GM23338 (cell line): ENCODE results near the gene PRSS56. TPM values are rescaled to one million over a fixed set of nuclear protein-coding genes. Genes with fewer than 3 reads are reported as not detected.

ENCODE experiments used
- ATAC-seq: fragments of 200-7000 bp; cut with Tn5 transposase; 3 replicates; pipeline ENCODE4 v1.9.1; 2020
- DNase-seq: peaks from one replicate; pipeline ENCODE4 v3.0.0-alpha.2; 2015; ENCODE audit warnings: low spot score
- H2AFZ ChIP-seq: fragments of 200-600 bp; sonication (generic); 2 replicates; pipeline ENCODE4 v1.8.0; 2016; ENCODE audit warnings: antibody characterized with exemption, mild to moderate bottlenecking, moderate library complexity
- H3F3A ChIP-seq: fragments of 200-600 bp; sonication (generic); replicated peaks from 2 replicates; pipeline ENCODE4 v1.8.0; 2017; ENCODE audit warnings: antibody characterized with exemption, mixed run types, low read depth
- H3K27ac ChIP-seq: fragments of 200-600 bp; sonication (generic); 2 replicates; pipeline ENCODE4 v1.6.1; 2016; ENCODE audit warnings: low read depth
- H3K27me3 ChIP-seq: fragments of 200-600 bp; sonication (generic); 2 replicates; pipeline ENCODE4 v1.8.0; 2016; ENCODE audit warnings: mild to moderate bottlenecking, mixed run types, moderate library complexity; ENCODE audit not compliant: insufficient read depth
- H3K36me3 ChIP-seq: fragments of 200-600 bp; sonication (generic); 2 replicates; pipeline ENCODE4 v1.8.0; 2016; ENCODE audit warnings: mild to moderate bottlenecking; ENCODE audit not compliant: insufficient read depth
- H3K4me1 ChIP-seq: fragments of 200-600 bp; sonication (generic); 2 replicates; pipeline ENCODE4 v1.8.0; 2016; ENCODE audit warnings: mild to moderate bottlenecking, moderate library complexity; ENCODE audit not compliant: insufficient read depth
- H3K4me2 ChIP-seq: fragments of 200-600 bp; sonication (generic); 2 replicates; pipeline ENCODE4 v1.7.1; 2017; ENCODE audit warnings: mixed run types
- H3K4me3 ChIP-seq: fragments of 200-600 bp; sonication (generic); 2 replicates; pipeline ENCODE4 v1.6.1; 2016; ENCODE audit warnings: mixed run types
- H3K79me2 ChIP-seq: fragments of 200-600 bp; sonication (generic); replicated peaks from 2 replicates; pipeline ENCODE4 v1.8.0; 2017; ENCODE audit warnings: mild to moderate bottlenecking; ENCODE audit not compliant: insufficient read depth
- H3K9me2 ChIP-seq: fragments of 200-600 bp; sonication (generic); 2 replicates; pipeline ENCODE4 v1.8.0; 2017; ENCODE audit not compliant: insufficient read depth
- H4K20me1 ChIP-seq: fragments of 200-600 bp; sonication (generic); replicated peaks from 2 replicates; pipeline ENCODE4 v1.8.0; 2017; ENCODE audit warnings: mild to moderate bottlenecking; ENCODE audit not compliant: insufficient read depth
- H3K27ac Mint-ChIP-seq: 2 replicates; pipeline ENCODE4 v1.8.0; 2020; ENCODE audit warnings: inconsistent platforms, mild to moderate bottlenecking, moderate library complexity, mixed read lengths
- H3K27me3 Mint-ChIP-seq: 3 replicates; pipeline ENCODE4 v1.8.0; 2022; ENCODE audit warnings: low read depth, mild to moderate bottlenecking, moderate library complexity, mixed read lengths, inconsistent platforms; ENCODE audit not compliant: insufficient read depth, poor library complexity
- H3K36me3 Mint-ChIP-seq: 3 replicates; pipeline ENCODE4 v1.8.0; 2021; ENCODE audit warnings: low read depth, mild to moderate bottlenecking, inconsistent platforms, moderate library complexity, mixed read lengths
- H3K4me1 Mint-ChIP-seq: 3 replicates; pipeline ENCODE4 v1.8.0; 2020; ENCODE audit warnings: mild to moderate bottlenecking, inconsistent platforms, mixed read lengths
- H3K4me3 Mint-ChIP-seq: 3 replicates; pipeline ENCODE4 v1.8.0; 2021; ENCODE audit warnings: moderate library complexity, mild to moderate bottlenecking, inconsistent platforms, mixed read lengths
- H3K9me3 Mint-ChIP-seq: 3 replicates; pipeline ENCODE4 v1.8.0; 2020; ENCODE audit warnings: moderate library complexity, mild to moderate bottlenecking, inconsistent platforms, mixed read lengths
- CREB1 ChIP-seq: fragments of 250-450 bp; sonication (Bioruptor Pico); IDR thresholded peaks from 2 replicates; pipeline ENCODE4 v1.5.0; 2020; ENCODE audit warnings: low read depth, mild to moderate bottlenecking, moderate library complexity
- EZH2 ChIP-seq: fragments of 200-600 bp; sonication (generic); IDR thresholded peaks from one replicate; pipeline ENCODE4 v1.8.0; 2017; ENCODE audit warnings: antibody characterized with exemption, mild to moderate bottlenecking, low read depth; ENCODE audit not compliant: unreplicated experiment
- EZH2phosphoT487 ChIP-seq: fragments of 200-600 bp; sonication (generic); IDR thresholded peaks from one replicate; pipeline ENCODE4 v1.8.1; 2018; ENCODE audit warnings: antibody characterized with exemption; ENCODE audit not compliant: unreplicated experiment
- JUNB ChIP-seq: IDR thresholded peaks from one replicate; pipeline ENCODE4 v1.6.1; 2016; ENCODE audit warnings: antibody characterized with exemption; ENCODE audit not compliant: unreplicated experiment
- NANOG ChIP-seq: IDR thresholded peaks from 2 replicates; pipeline ENCODE4 v1.6.1; 2016; ENCODE audit warnings: antibody characterized with exemption, borderline replicate concordance
- POLR2AphosphoS5 ChIP-seq: IDR thresholded peaks from 2 replicates; pipeline ENCODE4 v1.6.1; 2016; ENCODE audit warnings: antibody characterized with exemption, low read depth
- STAT1 ChIP-seq: IDR thresholded peaks from one replicate; pipeline ENCODE4 v1.6.1; 2016; ENCODE audit warnings: antibody characterized with exemption; ENCODE audit not compliant: unreplicated experiment
- ZNF114 ChIP-seq: fragments of 250-450 bp; sonication (Bioruptor Pico); IDR thresholded peaks from 2 replicates; pipeline ENCODE4 v1.5.0; 2020; ENCODE audit warnings: mild to moderate bottlenecking, moderate library complexity
- ZNF331 ChIP-seq: fragments of 250-450 bp; sonication (Bioruptor Pico); IDR thresholded peaks from 2 replicates; pipeline ENCODE4 v1.5.0; 2020; ENCODE audit warnings: low read depth, mild to moderate bottlenecking, moderate library complexity
- polyA plus RNA-seq: library from polyadenylated mRNA; unstranded; fragments of >200 nt; fragmentation: Nextera tagmentation; extraction: Ambion mirVana; gene quantifications from 2 replicates; pipeline ENCODE4 v1.2.1, GENCODE V29; 2016
- total RNA-seq: library from RNA; depleted of rRNA; stranded (reverse); fragments of >200 nt; shearing (Covaris generic); gene quantifications from 2 replicates; pipeline ENCODE4 v1.2.3, GENCODE V29; 2014
- TF ChIP-seq, protein P1 (sequence below): IDR thresholded peaks from 2 replicates; pipeline ENCODE4 v1.6.1; 2016; ENCODE audit warnings: antibody characterized with exemption
- TF ChIP-seq, protein P2 (sequence below), 2 experiments: fragments of 200-600 bp in 1 of 2; sonication (generic) in 1 of 2; conservative IDR thresholded peaks; 2 replicates each; pipeline versions ENCODE4 v1.5.1 to v1.6.1; 2016 to 2017; ENCODE audit warnings: antibody characterized with exemption in 2 of 2, low read depth in 2 of 2, mild to moderate bottlenecking in 2 of 2, moderate library complexity in 1 of 2
- TF ChIP-seq, protein P3 (sequence below): fragments of 250-450 bp; sonication (Bioruptor Pico); IDR thresholded peaks from 2 replicates; pipeline ENCODE4 v1.5.0; 2020; ENCODE audit warnings: mild to moderate bottlenecking, moderate library complexity

The PRSS56 gene
- total and polyA plus RNA-seq, 2 experiments from 2014 or later: 0.27 to 0.31 TPM

- TF ChIP-seq, protein P1, sequence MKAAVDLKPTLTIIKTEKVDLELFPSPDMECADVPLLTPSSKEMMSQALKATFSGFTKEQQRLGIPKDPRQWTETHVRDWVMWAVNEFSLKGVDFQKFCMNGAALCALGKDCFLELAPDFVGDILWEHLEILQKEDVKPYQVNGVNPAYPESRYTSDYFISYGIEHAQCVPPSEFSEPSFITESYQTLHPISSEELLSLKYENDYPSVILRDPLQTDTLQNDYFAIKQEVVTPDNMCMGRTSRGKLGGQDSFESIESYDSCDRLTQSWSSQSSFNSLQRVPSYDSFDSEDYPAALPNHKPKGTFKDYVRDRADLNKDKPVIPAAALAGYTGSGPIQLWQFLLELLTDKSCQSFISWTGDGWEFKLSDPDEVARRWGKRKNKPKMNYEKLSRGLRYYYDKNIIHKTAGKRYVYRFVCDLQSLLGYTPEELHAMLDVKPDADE: no peak
- TF ChIP-seq ZNF331 (CRISPR knock-in tag) (no peak), CREB1 (CRISPR knock-in tag) (no peak), NANOG (no peak)
Measured at GRCh38 chr2:232567721-232568120, 47.5 kb downstream of the PRSS56 start (continued).

DNA sequence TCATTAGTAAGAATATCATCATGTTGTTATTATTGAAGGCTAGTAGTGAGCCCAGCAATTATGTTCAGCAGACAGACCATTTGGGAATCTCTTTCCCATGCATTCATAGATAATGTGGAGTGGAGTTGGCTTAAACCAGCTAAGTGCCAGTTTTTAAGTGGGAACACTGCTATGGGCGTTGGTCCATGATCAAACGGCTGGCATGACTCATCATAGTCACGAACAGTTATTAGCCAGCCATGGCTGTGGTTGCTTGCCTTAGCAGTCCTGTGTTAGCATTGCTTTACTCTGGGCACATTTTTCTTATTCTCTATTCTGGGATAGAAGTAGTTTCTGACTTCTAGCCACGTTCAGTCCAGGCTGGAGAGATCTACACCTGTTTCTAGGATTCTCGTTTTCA lies 48.0 kb downstream of the PRSS56 start:
- no peak for ATAC-seq
- peaks cover 77% of the 10 kb centered on the region for H3K36me3 Mint-ChIP-seq
- Histone ChIP-seq H3K36me3 (peaks cover 39% of the 10 kb centered on the region), H3K27me3 (no peaks in the 10 kb centered on the region), H3K4me3 (no peak overlapping the region), H3K4me1 (no peaks in the 10 kb centered on the region), H3F3A (no peaks in the 10 kb centered on the region), H4K20me1 (peaks cover 7% of the 10 kb centered on the region), H3K79me2 (no peaks in the 10 kb centered on the region), H2AFZ (no peak overlapping the region), H3K27ac (no peak overlapping the region), H3K9me2 (no peaks in the 10 kb centered on the region), H3K4me2 (no peak overlapping the region)
- H3K27ac Mint-ChIP-seq: no peak overlapping the region; the same call in 1 of the 2 replicates
- H3K27me3 Mint-ChIP-seq: peaks cover 3% of the 10 kb centered on the region
- no peak for DNase-seq
- no peak overlapping the region for H3K4me3 Mint-ChIP-seq
- H3K9me3 Mint-ChIP-seq: no peaks in the 10 kb centered on the region
- H3K4me1 Mint-ChIP-seq: 0 out of 3 replicates have a peak, but pooled peaks cover 3% of the 10 kb centered on the region
- TF ChIP-seq JUNB (no peak), POLR2AphosphoS5 (no peak), STAT1 (no peak), EZH2 (no peak), CREB1 (CRISPR knock-in tag) (no peak), EZH2phosphoT487 (no peak), ZNF331 (CRISPR knock-in tag) (no peak), NANOG (no peak), ZNF114 (CRISPR knock-in tag) (no peak)
- TF ChIP-seq, protein P2, sequence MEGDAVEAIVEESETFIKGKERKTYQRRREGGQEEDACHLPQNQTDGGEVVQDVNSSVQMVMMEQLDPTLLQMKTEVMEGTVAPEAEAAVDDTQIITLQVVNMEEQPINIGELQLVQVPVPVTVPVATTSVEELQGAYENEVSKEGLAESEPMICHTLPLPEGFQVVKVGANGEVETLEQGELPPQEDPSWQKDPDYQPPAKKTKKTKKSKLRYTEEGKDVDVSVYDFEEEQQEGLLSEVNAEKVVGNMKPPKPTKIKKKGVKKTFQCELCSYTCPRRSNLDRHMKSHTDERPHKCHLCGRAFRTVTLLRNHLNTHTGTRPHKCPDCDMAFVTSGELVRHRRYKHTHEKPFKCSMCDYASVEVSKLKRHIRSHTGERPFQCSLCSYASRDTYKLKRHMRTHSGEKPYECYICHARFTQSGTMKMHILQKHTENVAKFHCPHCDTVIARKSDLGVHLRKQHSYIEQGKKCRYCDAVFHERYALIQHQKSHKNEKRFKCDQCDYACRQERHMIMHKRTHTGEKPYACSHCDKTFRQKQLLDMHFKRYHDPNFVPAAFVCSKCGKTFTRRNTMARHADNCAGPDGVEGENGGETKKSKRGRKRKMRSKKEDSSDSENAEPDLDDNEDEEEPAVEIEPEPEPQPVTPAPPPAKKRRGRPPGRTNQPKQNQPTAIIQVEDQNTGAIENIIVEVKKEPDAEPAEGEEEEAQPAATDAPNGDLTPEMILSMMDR (conservative IDR thresholded peaks at IDR 0.05; ENCODE audit: low read depth in 2 of 2): no peak
- TF ChIP-seq, protein P1: no peak
- TF ChIP-seq, protein P3, sequence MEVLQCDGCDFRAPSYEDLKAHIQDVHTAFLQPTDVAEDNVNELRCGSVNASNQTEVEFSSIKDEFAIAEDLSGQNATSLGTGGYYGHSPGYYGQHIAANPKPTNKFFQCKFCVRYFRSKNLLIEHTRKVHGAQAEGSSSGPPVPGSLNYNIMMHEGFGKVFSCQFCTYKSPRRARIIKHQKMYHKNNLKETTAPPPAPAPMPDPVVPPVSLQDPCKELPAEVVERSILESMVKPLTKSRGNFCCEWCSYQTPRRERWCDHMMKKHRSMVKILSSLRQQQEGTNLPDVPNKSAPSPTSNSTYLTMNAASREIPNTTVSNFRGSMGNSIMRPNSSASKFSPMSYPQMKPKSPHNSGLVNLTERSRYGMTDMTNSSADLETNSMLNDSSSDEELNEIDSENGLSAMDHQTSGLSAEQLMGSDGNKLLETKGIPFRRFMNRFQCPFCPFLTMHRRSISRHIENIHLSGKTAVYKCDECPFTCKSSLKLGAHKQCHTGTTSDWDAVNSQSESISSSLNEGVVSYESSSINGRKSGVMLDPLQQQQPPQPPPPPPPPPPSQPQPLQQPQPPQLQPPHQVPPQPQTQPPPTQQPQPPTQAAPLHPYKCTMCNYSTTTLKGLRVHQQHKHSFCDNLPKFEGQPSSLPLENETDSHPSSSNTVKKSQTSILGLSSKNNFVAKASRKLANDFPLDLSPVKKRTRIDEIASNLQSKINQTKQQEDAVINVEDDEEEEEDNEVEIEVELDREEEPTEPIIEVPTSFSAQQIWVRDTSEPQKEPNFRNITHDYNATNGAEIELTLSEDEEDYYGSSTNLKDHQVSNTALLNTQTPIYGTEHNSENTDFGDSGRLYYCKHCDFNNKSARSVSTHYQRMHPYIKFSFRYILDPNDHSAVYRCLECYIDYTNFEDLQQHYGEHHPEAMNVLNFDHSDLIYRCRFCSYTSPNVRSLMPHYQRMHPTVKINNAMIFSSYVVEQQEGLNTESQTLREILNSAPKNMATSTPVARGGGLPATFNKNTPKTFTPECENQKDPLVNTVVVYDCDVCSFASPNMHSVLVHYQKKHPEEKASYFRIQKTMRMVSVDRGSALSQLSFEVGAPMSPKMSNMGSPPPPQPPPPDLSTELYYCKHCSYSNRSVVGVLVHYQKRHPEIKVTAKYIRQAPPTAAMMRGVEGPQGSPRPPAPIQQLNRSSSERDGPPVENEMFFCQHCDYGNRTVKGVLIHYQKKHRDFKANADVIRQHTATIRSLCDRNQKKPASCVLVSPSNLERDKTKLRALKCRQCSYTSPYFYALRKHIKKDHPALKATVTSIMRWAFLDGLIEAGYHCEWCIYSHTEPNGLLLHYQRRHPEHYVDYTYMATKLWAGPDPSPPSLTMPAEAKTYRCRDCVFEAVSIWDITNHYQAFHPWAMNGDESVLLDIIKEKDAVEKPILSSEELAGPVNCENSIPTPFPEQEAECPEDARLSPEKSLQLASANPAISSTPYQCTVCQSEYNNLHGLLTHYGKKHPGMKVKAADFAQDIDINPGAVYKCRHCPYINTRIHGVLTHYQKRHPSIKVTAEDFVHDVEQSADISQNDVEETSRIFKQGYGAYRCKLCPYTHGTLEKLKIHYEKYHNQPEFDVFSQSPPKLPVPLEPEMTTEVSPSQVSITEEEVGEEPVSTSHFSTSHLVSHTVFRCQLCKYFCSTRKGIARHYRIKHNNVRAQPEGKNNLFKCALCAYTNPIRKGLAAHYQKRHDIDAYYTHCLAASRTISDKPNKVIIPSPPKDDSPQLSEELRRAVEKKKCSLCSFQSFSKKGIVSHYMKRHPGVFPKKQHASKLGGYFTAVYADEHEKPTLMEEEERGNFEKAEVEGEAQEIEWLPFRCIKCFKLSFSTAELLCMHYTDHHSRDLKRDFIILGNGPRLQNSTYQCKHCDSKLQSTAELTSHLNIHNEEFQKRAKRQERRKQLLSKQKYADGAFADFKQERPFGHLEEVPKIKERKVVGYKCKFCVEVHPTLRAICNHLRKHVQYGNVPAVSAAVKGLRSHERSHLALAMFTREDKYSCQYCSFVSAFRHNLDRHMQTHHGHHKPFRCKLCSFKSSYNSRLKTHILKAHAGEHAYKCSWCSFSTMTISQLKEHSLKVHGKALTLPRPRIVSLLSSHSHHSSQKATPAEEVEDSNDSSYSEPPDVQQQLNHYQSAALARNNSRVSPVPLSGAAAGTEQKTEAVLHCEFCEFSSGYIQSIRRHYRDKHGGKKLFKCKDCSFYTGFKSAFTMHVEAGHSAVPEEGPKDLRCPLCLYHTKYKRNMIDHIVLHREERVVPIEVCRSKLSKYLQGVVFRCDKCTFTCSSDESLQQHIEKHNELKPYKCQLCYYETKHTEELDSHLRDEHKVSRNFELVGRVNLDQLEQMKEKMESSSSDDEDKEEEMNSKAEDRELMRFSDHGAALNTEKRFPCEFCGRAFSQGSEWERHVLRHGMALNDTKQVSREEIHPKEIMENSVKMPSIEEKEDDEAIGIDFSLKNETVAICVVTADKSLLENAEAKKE (CRISPR knock-in tag): no peak
